ENCODE measurements around the gene FRMD8. TPM values are rescaled to one million over a fixed set of nuclear protein-coding genes. Genes with fewer than 3 reads are reported as not detected.

The FRMD8 gene
- polyA plus RNA-seq, 1 donor (not counting 4 experiments of a cell fraction or from before 2014, with no cell fraction given) = 24.1 TPM

DNA sequence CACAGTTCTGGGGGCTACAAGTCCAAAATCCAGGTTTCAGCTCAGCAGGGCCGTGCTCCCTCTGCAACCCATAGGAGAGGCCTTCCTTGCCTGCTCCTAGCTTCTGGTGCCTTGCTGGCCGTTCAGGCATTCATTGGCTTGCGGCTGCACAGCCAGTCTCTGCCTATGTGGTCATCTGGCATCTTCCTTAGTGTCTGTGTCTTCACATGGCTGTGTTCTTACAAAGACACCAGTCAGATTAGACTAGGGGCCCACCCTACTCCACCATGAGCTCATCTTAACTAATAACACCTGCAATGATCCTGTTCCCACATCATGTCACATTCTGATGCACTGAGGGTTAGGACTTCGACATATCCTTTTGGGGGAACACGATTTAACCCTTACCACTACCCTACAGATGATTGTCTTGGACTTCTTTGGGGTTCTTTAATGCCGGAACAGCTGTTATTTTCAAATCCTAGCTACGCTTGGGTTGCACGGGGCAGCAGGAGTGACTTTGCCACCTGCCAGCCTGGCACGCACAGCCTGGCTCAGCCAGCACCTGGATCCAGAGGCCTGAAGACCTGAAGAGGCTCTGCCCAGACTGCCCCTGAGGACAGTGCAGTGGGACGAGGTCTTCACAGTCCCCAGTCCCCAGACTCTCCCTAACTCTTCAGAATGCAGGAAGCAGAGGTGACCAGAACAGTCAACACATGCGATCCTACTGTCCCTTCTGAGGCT is 28.5 kb downstream of the FRMD8 start:
- H3K4me3 ChIP-seq (ENCODE audit: control insufficient read depth in 2 of 3, extremely low read depth in 1 of 3, insufficient read depth in 2 of 3, low read depth in 1 of 3, low read length in 3 of 3) = no peak overlapping the region

DNA sequence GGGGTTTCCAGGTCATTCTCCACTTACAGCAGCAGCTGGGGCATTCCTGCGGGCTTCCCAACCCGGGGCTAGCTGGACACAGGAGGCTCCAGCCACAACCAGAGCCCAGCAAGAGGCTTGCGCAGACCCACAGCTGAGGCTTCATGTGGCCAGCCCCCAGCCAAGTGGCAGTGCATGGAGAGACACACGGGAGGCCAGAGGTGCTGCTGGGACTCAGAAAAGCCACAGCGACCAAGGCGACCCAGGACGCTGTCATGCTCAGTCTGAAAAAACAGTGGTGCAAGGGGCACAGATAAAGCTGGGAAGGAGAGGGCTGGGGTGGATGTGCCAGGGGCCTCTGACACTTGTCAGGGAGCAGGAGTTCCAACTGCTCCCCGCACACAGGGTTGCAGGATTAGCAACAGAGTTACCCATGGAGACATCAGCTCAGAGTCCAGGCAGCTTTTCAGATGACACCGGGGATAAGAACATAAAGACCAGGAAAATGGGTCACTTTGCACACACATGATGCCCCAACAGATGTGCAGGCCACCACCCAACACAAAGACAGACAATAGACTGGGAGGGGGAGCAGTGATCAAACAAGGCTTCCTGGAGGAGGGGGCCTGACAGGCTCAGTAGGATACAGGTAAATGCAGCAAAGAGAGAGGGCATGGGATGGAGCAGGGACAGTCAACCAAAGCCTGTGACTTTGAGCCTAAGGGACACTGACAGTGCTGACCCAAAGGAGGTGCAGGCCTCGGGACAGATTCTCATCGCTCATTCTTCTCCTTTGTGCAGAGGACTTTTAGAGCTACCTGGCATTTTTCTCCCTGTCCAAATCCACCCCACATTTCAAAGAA is 29.3 kb downstream of the FRMD8 start:
- FAIRE-seq (no peak), DNase-seq (ENCODE audit: low read depth, low spot score) (no peak)
- TF ChIP-seq, protein P1, sequence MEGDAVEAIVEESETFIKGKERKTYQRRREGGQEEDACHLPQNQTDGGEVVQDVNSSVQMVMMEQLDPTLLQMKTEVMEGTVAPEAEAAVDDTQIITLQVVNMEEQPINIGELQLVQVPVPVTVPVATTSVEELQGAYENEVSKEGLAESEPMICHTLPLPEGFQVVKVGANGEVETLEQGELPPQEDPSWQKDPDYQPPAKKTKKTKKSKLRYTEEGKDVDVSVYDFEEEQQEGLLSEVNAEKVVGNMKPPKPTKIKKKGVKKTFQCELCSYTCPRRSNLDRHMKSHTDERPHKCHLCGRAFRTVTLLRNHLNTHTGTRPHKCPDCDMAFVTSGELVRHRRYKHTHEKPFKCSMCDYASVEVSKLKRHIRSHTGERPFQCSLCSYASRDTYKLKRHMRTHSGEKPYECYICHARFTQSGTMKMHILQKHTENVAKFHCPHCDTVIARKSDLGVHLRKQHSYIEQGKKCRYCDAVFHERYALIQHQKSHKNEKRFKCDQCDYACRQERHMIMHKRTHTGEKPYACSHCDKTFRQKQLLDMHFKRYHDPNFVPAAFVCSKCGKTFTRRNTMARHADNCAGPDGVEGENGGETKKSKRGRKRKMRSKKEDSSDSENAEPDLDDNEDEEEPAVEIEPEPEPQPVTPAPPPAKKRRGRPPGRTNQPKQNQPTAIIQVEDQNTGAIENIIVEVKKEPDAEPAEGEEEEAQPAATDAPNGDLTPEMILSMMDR (optimal IDR thresholded peaks at IDR 0.05 in 1 of 3, IDR thresholded peaks at IDR 0.05 in 1 of 3, conservative IDR thresholded peaks at IDR 0.05 in 1 of 3; ENCODE audit: extremely low read depth in 1 of 3, insufficient read depth in 2 of 3, low read length in 3 of 3) = no peak
- TF ChIP-seq EZH2 (IDR thresholded peaks at IDR 0.05; ENCODE audit: low read length) = no peak
- peaks cover 0 to 22% of the 10 kb centered on the region in 2 experiments for H3K36me3 ChIP-seq (ENCODE audit: control insufficient read depth in 2 of 2, extremely low read depth in 1 of 2, insufficient read depth in 2 of 2, low read length in 2 of 2)
- peaks cover 4% of the 10 kb centered on the region for H3K9me1 ChIP-seq (ENCODE audit: control insufficient read depth, extremely low read depth, insufficient read depth, low read length)
- H3K9me3 ChIP-seq (ENCODE audit: control insufficient read depth, low read depth, low read length) = no peaks in the 10 kb centered on the region
- peak overlapping the region; percentile 55 for H3K9ac ChIP-seq (ENCODE audit: control insufficient read depth, extremely low read depth, insufficient read depth, low read length)
- H3K4me3 ChIP-seq (ENCODE audit: control insufficient read depth in 2 of 3, extremely low read depth in 1 of 3, insufficient read depth in 2 of 3, low read depth in 1 of 3, low read length in 3 of 3) = peak overlapping the region in 2 of 3 experiments; percentile 23 to 61
- dilution Hi-C loops (cut with MboI; ENCODE audit: extremely low pct_ligation_motif_present, low sequenced_read_pairs) = no loop called here
- peak overlapping the region; percentile 78 for H3K4me2 ChIP-seq (ENCODE audit: control insufficient read depth, extremely low read depth, insufficient read depth, low read depth, low read length)
- H2AFZ ChIP-seq (ENCODE audit: control insufficient read depth, low read length) = no peak overlapping the region
- no peaks in the 10 kb centered on the region for H3K79me2 ChIP-seq (ENCODE audit: control insufficient read depth, insufficient read depth, low read length)
- H3K4me1 ChIP-seq (ENCODE audit: control insufficient read depth, extremely low read depth, insufficient read depth, low read length) = peaks cover 49% of the 10 kb centered on the region
- no peaks in the 10 kb centered on the region for H3K27me3 ChIP-seq (ENCODE audit: control insufficient read depth, extremely low read depth, insufficient read depth, low read length)
- no peaks in the 10 kb centered on the region for H4K20me1 ChIP-seq (ENCODE audit: control insufficient read depth, extremely low read depth, insufficient read depth, low read length)
- H3K27ac ChIP-seq (ENCODE audit: control insufficient read depth, insufficient read depth, low read length) = no peak overlapping the region

More for the DNA sequence above, 28.5 kb downstream of the FRMD8 start:
- no peak overlapping the region for H3K4me2 ChIP-seq (ENCODE audit: control insufficient read depth, extremely low read depth, insufficient read depth, low read depth, low read length)
- no peaks in the 10 kb centered on the region for H3K79me2 ChIP-seq (ENCODE audit: control insufficient read depth, insufficient read depth, low read length)
- H4K20me1 ChIP-seq (ENCODE audit: control insufficient read depth, extremely low read depth, insufficient read depth, low read length) = no peaks in the 10 kb centered on the region
- H3K9me1 ChIP-seq (ENCODE audit: control insufficient read depth, extremely low read depth, insufficient read depth, low read length) = peaks cover 4% of the 10 kb centered on the region
- H3K27ac ChIP-seq (ENCODE audit: control insufficient read depth, insufficient read depth, low read length) = no peak overlapping the region
- H3K27me3 ChIP-seq (ENCODE audit: control insufficient read depth, extremely low read depth, insufficient read depth, low read length) = no peaks in the 10 kb centered on the region
- TF ChIP-seq, protein P1 (optimal IDR thresholded peaks at IDR 0.05 in 1 of 3, IDR thresholded peaks at IDR 0.05 in 1 of 3, conservative IDR thresholded peaks at IDR 0.05 in 1 of 3; ENCODE audit: extremely low read depth in 1 of 3, insufficient read depth in 2 of 3, low read length in 3 of 3) = no peak
- no peak for TF ChIP-seq EZH2 (IDR thresholded peaks at IDR 0.05; ENCODE audit: low read length)
- dilution Hi-C loops (cut with MboI; ENCODE audit: extremely low pct_ligation_motif_present, low sequenced_read_pairs) = no loop called here
- H2AFZ ChIP-seq (ENCODE audit: control insufficient read depth, low read length) = no peak overlapping the region
- H3K9ac ChIP-seq (ENCODE audit: control insufficient read depth, extremely low read depth, insufficient read depth, low read length) = no peak overlapping the region
- DNase-seq (ENCODE audit: low read depth, low spot score) (no peak), FAIRE-seq (no peak)
- H3K9me3 ChIP-seq (ENCODE audit: control insufficient read depth, low read depth, low read length) = no peaks in the 10 kb centered on the region
- peaks cover 41% of the 10 kb centered on the region for H3K4me1 ChIP-seq (ENCODE audit: control insufficient read depth, extremely low read depth, insufficient read depth, low read length)
- peaks cover under 1 to 23% of the 10 kb centered on the region in 2 experiments for H3K36me3 ChIP-seq (ENCODE audit: control insufficient read depth in 2 of 2, extremely low read depth in 1 of 2, insufficient read depth in 2 of 2, low read length in 2 of 2)
